T-helper 17 cell (primary cell): Measurements from ENCODE around the gene CAB39. TPM values are rescaled to one million over a fixed set of nuclear protein-coding genes. Genes with fewer than 3 reads are reported as not detected.

Experiments used
- ATAC-seq: fragments of 150-1000 bp; cut with Tn5 transposase; 2 replicates; pipeline ENCODE4 v1.10.0; 2021; ENCODE audit warnings: mild to moderate bottlenecking, moderate library complexity
- DNase-seq, 3 donors: peaks; one replicate each; pipeline versions ENCODE4 v3.0.0 to v3.0.0-alpha.2; 2020 to 2021
- H3K9me3 ChIP-seq: one replicate; pipeline ENCODE4 v1.7.0; 2013; ENCODE audit warnings: low read length, mild to moderate bottlenecking; ENCODE audit not compliant: control insufficient read depth, poor library complexity, severe bottlenecking
- H3K27ac Mint-ChIP-seq: one replicate; pipeline ENCODE4 v1.8.0; 2022; ENCODE audit warnings: mild to moderate bottlenecking, moderate library complexity, mixed read lengths
- H3K27me3 Mint-ChIP-seq: one replicate; pipeline ENCODE4 v1.8.0; 2022; ENCODE audit warnings: mixed read lengths
- H3K36me3 Mint-ChIP-seq: one replicate; pipeline ENCODE4 v1.8.0; 2022; ENCODE audit warnings: low read depth, mixed read lengths
- H3K4me1 Mint-ChIP-seq: one replicate; pipeline ENCODE4 v1.8.0; 2022; ENCODE audit warnings: mild to moderate bottlenecking, mixed read lengths
- H3K4me3 Mint-ChIP-seq: one replicate; pipeline ENCODE4 v1.8.0; 2022; ENCODE audit warnings: mild to moderate bottlenecking, moderate library complexity, mixed read lengths
- total RNA-seq, 4 donors: library from RNA in 2 of 4; stranded (reverse) in 2 of 4; gene quantifications; one replicate each; pipeline ENCODE4 v1.2.3 and lab custom pipeline; 2022 to 2026

CAB39 gene
- total RNA-seq, 2 donors from 2014 or later, result 82.3 to 89.8 TPM

GRCh38 chr2:230732914-230733401 lies 20.3 kb downstream of the CAB39 start:
- Mint-ChIP-seq H3K4me3 (no peak overlapping the region), H3K4me1 (peaks cover 56% of the 10 kb centered on the region)
- ATAC-seq, result no peak

GRCh38 chr2:230734247-230735175 lies 21.9 kb downstream of the CAB39 start:
- Mint-ChIP-seq H3K27ac (peak overlapping the region; percentile 21), H3K4me3 (peak overlapping the region; percentile 12), H3K36me3 (peaks cover 2% of the 10 kb centered on the region), H3K27me3 (no peaks in the 10 kb centered on the region), H3K4me1 (peaks cover 58% of the 10 kb centered on the region)
- no peak for DNase-seq
- no peak for ATAC-seq
- no peaks in the 10 kb centered on the region for H3K9me3 ChIP-seq

More at GRCh38 chr2:230732914-230733401, 20.3 kb downstream of the CAB39 start:
- no peaks in the 10 kb centered on the region for H3K9me3 ChIP-seq
- Mint-ChIP-seq H3K27me3 (no peaks in the 10 kb centered on the region), H3K27ac (peak overlapping the region; percentile 8), H3K36me3 (peaks cover under 1% of the 10 kb centered on the region)
- DNase-seq, result no peak

- no peak overlapping the region for H3K4me3 Mint-ChIP-seq
- ATAC-seq (no peak), DNase-seq (no peak)
These were observed 23.2 kb downstream of the CAB39 start for GRCh38 chr2:230735884-230736283.

GRCh38 chr2:230737300-230737699 lies 24.7 kb downstream of the CAB39 start:
- Mint-ChIP-seq H3K4me3 (no peak overlapping the region), H3K27ac (peak overlapping the region; percentile 93), H3K36me3 (peaks cover 4% of the 10 kb centered on the region), H3K4me1 (peaks cover 57% of the 10 kb centered on the region), H3K27me3 (no peaks in the 10 kb centered on the region)
- no peak for ATAC-seq
- H3K9me3 ChIP-seq, result no peaks in the 10 kb centered on the region
- DNase-seq, result no peak

More at GRCh38 chr2:230735884-230736283, 23.2 kb downstream of the CAB39 start:
- Mint-ChIP-seq H3K27ac (peak overlapping the region; percentile 93), H3K36me3 (peaks cover 4% of the 10 kb centered on the region), H3K27me3 (no peaks in the 10 kb centered on the region), H3K4me1 (peaks cover 65% of the 10 kb centered on the region)
- H3K9me3 ChIP-seq, result no peaks in the 10 kb centered on the region

- H3K27ac Mint-ChIP-seq, result peak overlapping the region; percentile 93
- no peak for DNase-seq
- H3K27me3 Mint-ChIP-seq, result no peaks in the 10 kb centered on the region
- peak overlapping the region; percentile 77 for H3K4me3 Mint-ChIP-seq
- H3K36me3 Mint-ChIP-seq, result peaks cover 4% of the 10 kb centered on the region
- ATAC-seq, result no peak
- H3K9me3 ChIP-seq, result no peaks in the 10 kb centered on the region
- H3K4me1 Mint-ChIP-seq, result peaks cover 58% of the 10 kb centered on the region
These were observed 25.2 kb downstream of the CAB39 start for GRCh38 chr2:230737791-230738226.

GRCh38 chr2:230738391-230738811 lies 25.8 kb downstream of the CAB39 start:
- Mint-ChIP-seq H3K27ac (peak overlapping the region; percentile 93), H3K4me1 (peaks cover 56% of the 10 kb centered on the region), H3K36me3 (peaks cover 4% of the 10 kb centered on the region), H3K4me3 (peak overlapping the region; percentile 77), H3K27me3 (no peaks in the 10 kb centered on the region)
- DNase-seq (no peak), ATAC-seq (no peak)
- no peaks in the 10 kb centered on the region for H3K9me3 ChIP-seq

GRCh38 chr2:230738924-230739323 lies 26.3 kb downstream of the CAB39 start:
- no peaks in the 10 kb centered on the region for H3K9me3 ChIP-seq
- H3K27ac Mint-ChIP-seq, result peak overlapping the region; percentile 93
- H3K36me3 Mint-ChIP-seq, result peaks cover 4% of the 10 kb centered on the region
- no peak overlapping the region for H3K4me3 Mint-ChIP-seq
- ATAC-seq (no peak), DNase-seq (no peak)
- H3K4me1 Mint-ChIP-seq, result peaks cover 52% of the 10 kb centered on the region
- H3K27me3 Mint-ChIP-seq, result no peaks in the 10 kb centered on the region

- no peak overlapping the region for H3K4me3 Mint-ChIP-seq
- DNase-seq (no peak), ATAC-seq (no peak)
- H3K4me1 Mint-ChIP-seq, result peaks cover 41% of the 10 kb centered on the region
- H3K36me3 Mint-ChIP-seq, result peaks cover 4% of the 10 kb centered on the region
- no peaks in the 10 kb centered on the region for H3K9me3 ChIP-seq
- H3K27me3 Mint-ChIP-seq, result no peaks in the 10 kb centered on the region
- H3K27ac Mint-ChIP-seq, result peak overlapping the region; percentile 93
These were observed 27.3 kb downstream of the CAB39 start for GRCh38 chr2:230739961-230740360.

GRCh38 chr2:230742781-230743180 lies 30.1 kb downstream of the CAB39 start:
- DNase-seq, result no peak
- no peaks in the 10 kb centered on the region for H3K9me3 ChIP-seq
- Mint-ChIP-seq H3K4me3 (no peak overlapping the region), H3K27ac (peak overlapping the region; percentile 51), H3K4me1 (peaks cover 40% of the 10 kb centered on the region), H3K36me3 (peaks cover 4% of the 10 kb centered on the region), H3K27me3 (no peaks in the 10 kb centered on the region)
- ATAC-seq, result no peak

GRCh38 chr2:230746213-230746612 lies 33.6 kb downstream of the CAB39 start:
- H3K9me3 ChIP-seq, result no peaks in the 10 kb centered on the region
- no peaks in the 10 kb centered on the region for H3K36me3 Mint-ChIP-seq
- H3K27ac Mint-ChIP-seq, result peak overlapping the region; percentile 60
- no peaks in the 10 kb centered on the region for H3K27me3 Mint-ChIP-seq
- H3K4me1 Mint-ChIP-seq, result peaks cover 36% of the 10 kb centered on the region
- DNase-seq, result no peak
- ATAC-seq, result no peak
- H3K4me3 Mint-ChIP-seq, result no peak overlapping the region

GRCh38 chr2:230748087-230748486 lies 35.4 kb downstream of the CAB39 start:
- peaks cover 44% of the 10 kb centered on the region for H3K4me1 Mint-ChIP-seq
- H3K27ac Mint-ChIP-seq, result no peak overlapping the region
- ATAC-seq (no peak), DNase-seq (no peak)
- H3K9me3 ChIP-seq, result no peaks in the 10 kb centered on the region
- peaks cover 6% of the 10 kb centered on the region for H3K36me3 Mint-ChIP-seq
- H3K27me3 Mint-ChIP-seq, result no peaks in the 10 kb centered on the region
- H3K4me3 Mint-ChIP-seq, result no peak overlapping the region

GRCh38 chr2:230749111-230749510 lies 36.5 kb downstream of the CAB39 start:
- DNase-seq (no peak), ATAC-seq (no peak)
- H3K27me3 Mint-ChIP-seq, result no peaks in the 10 kb centered on the region
- no peaks in the 10 kb centered on the region for H3K9me3 ChIP-seq
- H3K4me1 Mint-ChIP-seq, result peaks cover 43% of the 10 kb centered on the region
- H3K36me3 Mint-ChIP-seq, result peaks cover 6% of the 10 kb centered on the region
- H3K27ac Mint-ChIP-seq, result no peak overlapping the region
- no peak overlapping the region for H3K4me3 Mint-ChIP-seq

GRCh38 chr2:230751062-230751461 lies 38.4 kb downstream of the CAB39 start:
- ATAC-seq (peak; percentile 44), DNase-seq (no peak)
- Mint-ChIP-seq H3K36me3 (peaks cover 6% of the 10 kb centered on the region), H3K27me3 (no peaks in the 10 kb centered on the region), H3K4me3 (no peak overlapping the region), H3K4me1 (peaks cover 60% of the 10 kb centered on the region), H3K27ac (peak overlapping the region; percentile 51)
- no peaks in the 10 kb centered on the region for H3K9me3 ChIP-seq
